ENCODE measurements around the gene SLC30A7. TPM values are rescaled to one million over a fixed set of nuclear protein-coding genes. Genes with fewer than 3 reads are reported as not detected.

The SLC30A7 gene
- total RNA-seq, 2 experiments from 2014 or later, result 21.6 to 21.7 TPM

DNA sequence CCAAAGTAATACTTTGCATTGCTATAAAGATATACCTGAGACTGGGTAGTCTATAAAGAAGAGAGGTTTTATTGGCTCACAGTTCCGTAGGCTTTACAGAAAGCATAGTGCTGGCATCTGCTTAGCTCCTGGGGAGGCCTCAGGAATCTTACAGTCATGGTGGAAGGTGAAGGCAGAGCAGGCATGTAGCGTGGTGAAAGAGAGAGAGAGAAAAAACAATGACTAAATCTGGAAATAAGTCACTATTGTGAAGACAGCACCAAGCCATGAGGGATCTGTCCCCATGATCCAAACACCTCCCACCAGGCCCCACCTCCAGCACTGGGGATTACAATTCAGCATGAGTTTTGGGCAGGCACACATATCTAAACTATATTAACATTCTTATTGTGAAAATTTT lies 30.4 kb downstream of the SLC30A7 start:
- Histone ChIP-seq H3K4me1 (ENCODE audit: insufficient read depth, low read length) (peaks cover 45% of the 10 kb centered on the region), H3K27ac (ENCODE audit: low read depth in 1 of 2, low read length in 2 of 2) (peak overlapping the region; percentile 72 to 77), H3K27me3 (ENCODE audit: control insufficient read depth in 1 of 2, insufficient read depth in 2 of 2, low read length in 2 of 2) (no peaks in the 10 kb centered on the region), H3K9me3 (ENCODE audit: control insufficient read depth in 1 of 2, insufficient read depth in 1 of 2, low read length in 2 of 2) (no peaks in the 10 kb centered on the region), H3K36me3 (ENCODE audit: insufficient read depth, low read length) (peaks cover 7% of the 10 kb centered on the region), H3K4me3 (ENCODE audit: low read length) (no peak overlapping the region)
- DNase-seq (no peak), ATAC-seq (ENCODE audit: poor library complexity) (no peak)
- Mint-ChIP-seq H3K9me3 (peaks cover 2% of the 10 kb centered on the region), H3K4me3 (peak overlapping the region; percentile 60), H3K27me3 (no peaks in the 10 kb centered on the region), H3K36me3 (ENCODE audit: low read depth) (peaks cover 38% of the 10 kb centered on the region), H3K4me1 (ENCODE audit: low read depth) (peaks cover 32% of the 10 kb centered on the region), H3K27ac (no peak overlapping the region)
- no peak for TF ChIP-seq CTCF (IDR thresholded peaks at IDR 0.05)
- CTCF ChIA-PET, result interaction anchor here (0.8 to 1.8 kb wide), 3 partner anchors 90 to 309 kb away, joined by 3 to 7 read pairs (median 4); no protein-coding TSS in a partner anchor
- intact Hi-C loops (cut with DNase I, micrococcal nuclease), result loop anchor here (2.0 to 10.0 kb wide), 7 partner anchors 71 to 313 kb away; partner anchors contain the start of gene DPH5 (in 1 of the 2)
- POLR2A ChIA-PET, result interaction anchor here (1.0 to 6.5 kb wide), 5 partner anchors 16 to 383 kb away, joined by 4 to 50 read pairs (median 34); partner anchors contain the start of gene S1PR1

DNA sequence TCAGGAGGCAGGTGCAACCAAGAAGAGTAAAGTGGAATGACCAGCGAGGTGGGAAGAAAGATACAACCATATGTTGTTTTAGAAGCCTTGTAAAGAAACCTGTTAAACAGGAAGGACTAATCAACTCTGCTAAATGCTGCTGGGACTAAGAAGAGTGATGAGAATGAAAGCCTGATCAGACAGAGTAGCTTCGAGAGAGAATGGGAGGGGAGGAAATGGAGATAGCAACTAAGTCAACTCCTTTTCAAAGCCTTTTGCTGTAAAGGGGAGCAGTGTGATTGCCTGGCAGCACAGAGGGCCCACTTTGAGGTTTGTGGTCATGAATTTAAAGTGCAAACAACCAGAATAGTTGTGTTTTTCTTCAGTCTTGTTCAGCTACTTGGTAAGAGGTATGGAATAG lies 31.4 kb downstream of the SLC30A7 start:
- no peaks in the 10 kb centered on the region for H3K27me3 Mint-ChIP-seq

GRCh38 chr1:100928128-100928527 lies 32.2 kb downstream of the SLC30A7 start:
- ChIA-PET POLR2A (interaction anchor here (0.6 to 6.5 kb wide), 24 partner anchors 14 to 381 kb away, joined by 3 to 90 read pairs (median 5); partner anchors contain the start of genes DPH5 and S1PR1), CTCF (interaction anchor here (1.0 to 2.1 kb wide), 5 partner anchors 9 to 429 kb away, joined by 3 to 8 read pairs (median 6); no protein-coding TSS in a partner anchor)
- H3K27me3 Mint-ChIP-seq, result no peaks in the 10 kb centered on the region
- intact Hi-C loops (cut with DNase I, micrococcal nuclease), result loop anchor here (5.0 to 10.0 kb wide), 4 partner anchors 69 to 207 kb away; partner anchors contain the start of gene DPH5 (in 1 of the 2)
- TF ChIP-seq CTCF (IDR thresholded peaks at IDR 0.05), result no peak
- H3K9me3 Mint-ChIP-seq, result peaks cover 7% of the 10 kb centered on the region
- DNase-seq (peak in 4 of 14 experiments; percentile 36 to 64 (median 53)), ATAC-seq (ENCODE audit: poor library complexity) (no peak)
- H3K27ac ChIP-seq (ENCODE audit: low read depth in 1 of 2, low read length in 2 of 2), result peak overlapping the region; percentile 72 to 77
- H3K36me3 ChIP-seq (ENCODE audit: insufficient read depth, low read length), result peaks cover 4% of the 10 kb centered on the region
- no peak overlapping the region for H3K27ac Mint-ChIP-seq
- peaks cover 41% of the 10 kb centered on the region for H3K4me1 Mint-ChIP-seq (ENCODE audit: low read depth)
- peaks cover 0 to 8% of the 10 kb centered on the region in 2 experiments for H3K9me3 ChIP-seq (ENCODE audit: control insufficient read depth in 1 of 2, insufficient read depth in 1 of 2, low read length in 2 of 2)
- peak overlapping the region; percentile 28 for H3K4me3 ChIP-seq (ENCODE audit: low read length)
- peaks cover 46% of the 10 kb centered on the region for H3K4me1 ChIP-seq (ENCODE audit: insufficient read depth, low read length)
- peaks cover 40% of the 10 kb centered on the region for H3K36me3 Mint-ChIP-seq (ENCODE audit: low read depth)
- no peaks in the 10 kb centered on the region for H3K27me3 ChIP-seq (ENCODE audit: control insufficient read depth in 1 of 2, insufficient read depth in 2 of 2, low read length in 2 of 2)
- H3K4me3 Mint-ChIP-seq, result no peak overlapping the region

More for the DNA sequence above, 31.4 kb downstream of the SLC30A7 start:
- TF ChIP-seq CTCF (IDR thresholded peaks at IDR 0.05), result no peak
- peak overlapping the region; percentile 72 to 77 for H3K27ac ChIP-seq (ENCODE audit: low read depth in 1 of 2, low read length in 2 of 2)
- intact Hi-C loops (cut with DNase I, micrococcal nuclease), result loop anchor here (1.0 to 10.0 kb wide), 9 partner anchors 22 to 312 kb away; partner anchors contain the start of genes DPH5 (in 1 of the 2) and S1PR1 (in 1 of the 2)
- Mint-ChIP-seq H3K36me3 (ENCODE audit: low read depth) (peaks cover 37% of the 10 kb centered on the region), H3K4me3 (no peak overlapping the region), H3K4me1 (ENCODE audit: low read depth) (peaks cover 33% of the 10 kb centered on the region), H3K9me3 (peaks cover 3% of the 10 kb centered on the region), H3K27ac (no peak overlapping the region)
- H3K9me3 ChIP-seq (ENCODE audit: control insufficient read depth in 1 of 2, insufficient read depth in 1 of 2, low read length in 2 of 2), result peaks cover 0 to 4% of the 10 kb centered on the region in 2 experiments
- peaks cover 46% of the 10 kb centered on the region for H3K4me1 ChIP-seq (ENCODE audit: insufficient read depth, low read length)
- peak overlapping the region; percentile 28 for H3K4me3 ChIP-seq (ENCODE audit: low read length)
- ATAC-seq (ENCODE audit: poor library complexity) (peak; percentile 89), DNase-seq (peak; percentile 27 to 86 (median 59))
- ChIA-PET POLR2A (interaction anchor here (0.6 to 6.5 kb wide), 35 partner anchors 11 to 575 kb away, joined by 3 to 90 read pairs (median 4); partner anchors contain the start of genes CDC14A, DPH5, EXTL2 and S1PR1), CTCF (interaction anchor here (1.0 to 1.8 kb wide), 6 partner anchors 8 to 382 kb away, joined by 3 to 8 read pairs (median 4); no protein-coding TSS in a partner anchor)
- H3K27me3 ChIP-seq (ENCODE audit: control insufficient read depth in 1 of 2, insufficient read depth in 2 of 2, low read length in 2 of 2), result no peaks in the 10 kb centered on the region
- peaks cover 7% of the 10 kb centered on the region for H3K36me3 ChIP-seq (ENCODE audit: insufficient read depth, low read length)

Measured in CD4-positive, alpha-beta T cell (primary cell).